ENCODE data around the gene SHD. TPM values are rescaled to one million over a fixed set of nuclear protein-coding genes. Genes with fewer than 3 reads are reported as not detected.

The SHD gene
- total RNA-seq, 1 experiment from 2014 or later, result not detected

DNA sequence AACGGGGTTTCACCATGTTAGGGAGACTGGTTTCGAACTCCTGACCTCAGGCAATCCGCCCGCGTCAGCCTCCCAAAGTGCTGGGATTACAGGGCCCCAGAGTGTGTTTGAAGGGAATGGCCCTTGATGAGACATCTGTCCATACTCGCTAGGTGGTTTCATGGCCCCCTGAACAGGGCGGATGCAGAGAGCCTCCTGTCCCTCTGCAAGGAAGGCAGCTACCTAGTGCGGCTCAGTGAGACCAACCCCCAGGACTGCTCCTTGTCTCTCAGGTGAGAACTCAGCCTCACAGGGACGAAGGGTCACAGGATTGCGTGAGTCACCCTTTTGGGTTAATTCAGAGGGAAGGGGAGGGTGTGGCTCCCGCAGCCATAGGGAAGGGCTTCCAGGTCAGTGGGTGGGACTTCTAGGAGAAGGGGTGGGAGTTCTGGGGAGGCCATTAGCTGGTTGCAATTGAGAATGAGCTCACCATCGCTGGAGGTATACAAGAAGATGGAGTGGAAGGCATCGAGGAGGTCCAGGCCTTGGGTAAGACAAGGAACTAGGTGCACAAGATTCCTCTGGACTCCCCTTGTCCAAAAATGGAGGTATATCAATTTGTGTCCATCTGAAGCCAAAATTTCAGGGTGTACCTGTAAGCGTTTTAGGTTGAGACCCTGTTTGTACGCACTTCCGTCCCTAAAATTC lies 9.2 kb downstream of the SHD start:
- Histone ChIP-seq H3K9me3 (ENCODE audit: low read depth, low read length, poor library complexity, severe bottlenecking) (no peaks in the 10 kb centered on the region), H3K4me3 (ENCODE audit: low read depth, low read length, poor library complexity, severe bottlenecking) (no peak overlapping the region), H3K36me3 (ENCODE audit: insufficient read depth, low read length, poor library complexity, severe bottlenecking) (no peaks in the 10 kb centered on the region), H3K4me1 (ENCODE audit: insufficient read depth, low read length, poor library complexity, severe bottlenecking) (no peaks in the 10 kb centered on the region), H3K27me3 (replicated peaks; ENCODE audit: insufficient read depth, low read depth, low read length, poor library complexity) (peaks cover 14% of the 10 kb centered on the region), H3K27ac (ENCODE audit: low read depth, low read length, poor library complexity, severe bottlenecking) (no peak overlapping the region)
- POLR2A ChIA-PET (ENCODE audit: low non-redundant PET), result no interaction called here
- BruUV-seq (replicated peaks), result no TSS peak
- no peak for TF ChIP-seq EZH2 (IDR thresholded peaks at IDR 0.05; ENCODE audit: borderline replicate concordance, low read depth, low read length, poor library complexity, severe bottlenecking)
- TF ChIP-seq, protein P1, sequence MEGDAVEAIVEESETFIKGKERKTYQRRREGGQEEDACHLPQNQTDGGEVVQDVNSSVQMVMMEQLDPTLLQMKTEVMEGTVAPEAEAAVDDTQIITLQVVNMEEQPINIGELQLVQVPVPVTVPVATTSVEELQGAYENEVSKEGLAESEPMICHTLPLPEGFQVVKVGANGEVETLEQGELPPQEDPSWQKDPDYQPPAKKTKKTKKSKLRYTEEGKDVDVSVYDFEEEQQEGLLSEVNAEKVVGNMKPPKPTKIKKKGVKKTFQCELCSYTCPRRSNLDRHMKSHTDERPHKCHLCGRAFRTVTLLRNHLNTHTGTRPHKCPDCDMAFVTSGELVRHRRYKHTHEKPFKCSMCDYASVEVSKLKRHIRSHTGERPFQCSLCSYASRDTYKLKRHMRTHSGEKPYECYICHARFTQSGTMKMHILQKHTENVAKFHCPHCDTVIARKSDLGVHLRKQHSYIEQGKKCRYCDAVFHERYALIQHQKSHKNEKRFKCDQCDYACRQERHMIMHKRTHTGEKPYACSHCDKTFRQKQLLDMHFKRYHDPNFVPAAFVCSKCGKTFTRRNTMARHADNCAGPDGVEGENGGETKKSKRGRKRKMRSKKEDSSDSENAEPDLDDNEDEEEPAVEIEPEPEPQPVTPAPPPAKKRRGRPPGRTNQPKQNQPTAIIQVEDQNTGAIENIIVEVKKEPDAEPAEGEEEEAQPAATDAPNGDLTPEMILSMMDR (conservative IDR thresholded peaks at IDR 0.05; ENCODE audit: low read depth, low read length), result no peak
- intact Hi-C loops (cut with micrococcal nuclease; ENCODE audit: unreplicated experiment), result no loop called here
- CTCF ChIA-PET, result interaction anchor here (0.5 kb wide), 1 partner anchor 64 kb away, joined by 4 read pairs; no protein-coding TSS in a partner anchor
- DNase-seq (ENCODE audit: low spot score), result no peak

- no peaks in the 10 kb centered on the region for H3K27me3 ChIP-seq (replicated peaks; ENCODE audit: insufficient read depth, low read depth, low read length, poor library complexity)
- ChIA-PET POLR2A (ENCODE audit: low non-redundant PET) (no interaction called here), CTCF (no interaction called here)
- H3K9me3 ChIP-seq (ENCODE audit: low read depth, low read length, poor library complexity, severe bottlenecking), result no peaks in the 10 kb centered on the region
- H3K4me3 ChIP-seq (ENCODE audit: low read depth, low read length, poor library complexity, severe bottlenecking), result no peak overlapping the region
- H3K27ac ChIP-seq (ENCODE audit: low read depth, low read length, poor library complexity, severe bottlenecking), result no peak overlapping the region
- no peaks in the 10 kb centered on the region for H3K36me3 ChIP-seq (ENCODE audit: insufficient read depth, low read length, poor library complexity, severe bottlenecking)
- TF ChIP-seq, protein P1 (conservative IDR thresholded peaks at IDR 0.05; ENCODE audit: low read depth, low read length), result no peak
- TF ChIP-seq EZH2 (IDR thresholded peaks at IDR 0.05; ENCODE audit: borderline replicate concordance, low read depth, low read length, poor library complexity, severe bottlenecking), result no peak
- intact Hi-C loops (cut with micrococcal nuclease; ENCODE audit: unreplicated experiment), result no loop called here
- no TSS peak for BruUV-seq (replicated peaks)
- no peak for DNase-seq (ENCODE audit: low spot score)
- H3K4me1 ChIP-seq (ENCODE audit: insufficient read depth, low read length, poor library complexity, severe bottlenecking), result no peaks in the 10 kb centered on the region
These were observed 12.2 kb downstream of the SHD start for GRCh38 chr19:4291184-4291732.

DNA sequence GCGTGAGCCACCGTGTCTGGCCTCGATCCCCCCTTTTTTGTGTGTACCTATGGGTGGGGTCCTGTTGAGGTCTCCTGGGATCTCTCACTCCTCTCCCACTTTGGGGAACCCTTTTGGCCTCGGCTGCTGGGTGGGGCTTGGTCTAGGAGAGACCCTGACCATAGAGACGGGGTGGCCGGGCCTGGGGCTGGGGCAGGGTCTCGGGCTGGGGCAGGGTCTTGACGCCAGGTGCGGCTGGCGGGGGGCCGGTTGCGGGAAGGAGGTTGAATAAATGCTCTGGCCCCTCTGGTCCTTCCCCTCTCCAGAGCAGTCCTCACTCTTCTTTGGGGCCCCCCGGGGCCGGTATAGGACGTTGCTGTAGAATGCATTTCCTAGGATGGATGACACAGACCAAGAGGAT lies 13.4 kb downstream of the SHD start:
- ChIA-PET POLR2A (ENCODE audit: low non-redundant PET) (no interaction called here), CTCF (interaction anchor here (0.7 kb wide), 1 partner anchor 9 kb away, joined by 4 read pairs; no protein-coding TSS in a partner anchor)
- Histone ChIP-seq H3K27me3 (replicated peaks; ENCODE audit: insufficient read depth, low read depth, low read length, poor library complexity) (no peaks in the 10 kb centered on the region), H3K9me3 (ENCODE audit: low read depth, low read length, poor library complexity, severe bottlenecking) (no peaks in the 10 kb centered on the region), H3K36me3 (ENCODE audit: insufficient read depth, low read length, poor library complexity, severe bottlenecking) (no peaks in the 10 kb centered on the region), H3K4me3 (ENCODE audit: low read depth, low read length, poor library complexity, severe bottlenecking) (no peak overlapping the region), H3K27ac (ENCODE audit: low read depth, low read length, poor library complexity, severe bottlenecking) (no peak overlapping the region), H3K4me1 (ENCODE audit: insufficient read depth, low read length, poor library complexity, severe bottlenecking) (peaks cover 5% of the 10 kb centered on the region)
- no peak for DNase-seq (ENCODE audit: low spot score)
- intact Hi-C loops (cut with micrococcal nuclease; ENCODE audit: unreplicated experiment), result no loop called here
- TF ChIP-seq EZH2 (IDR thresholded peaks at IDR 0.05; ENCODE audit: borderline replicate concordance, low read depth, low read length, poor library complexity, severe bottlenecking), result no peak
- BruUV-seq (replicated peaks), result no TSS peak
